ENCODE results near the gene OR52E2. TPM values are rescaled to one million over a fixed set of nuclear protein-coding genes. Genes with fewer than 3 reads are reported as not detected.

The OR52E2 gene
- total RNA-seq, 1 donor from 2014 or later: not detected

DNA sequence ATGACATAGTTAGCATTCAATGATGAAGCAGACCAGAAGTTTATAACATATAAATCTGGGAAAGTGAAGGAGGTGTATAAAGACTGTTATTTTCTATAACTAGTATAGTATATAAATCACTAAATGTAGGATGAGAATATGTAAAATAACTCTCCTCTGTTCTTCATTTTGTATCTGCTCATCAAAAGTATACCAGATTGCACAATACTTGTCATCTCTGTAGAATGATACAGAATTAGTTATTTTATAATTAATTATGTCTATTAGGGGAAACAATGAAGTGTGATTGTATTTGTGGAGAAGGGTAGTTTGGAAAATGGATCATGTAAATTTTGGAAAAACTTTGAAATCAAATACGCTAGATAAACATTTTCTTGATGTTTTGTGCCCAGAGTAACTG is 46.4 kb downstream of the OR52E2 start:
- DNase-seq: no peak
- H3K27ac ChIP-seq: no peak overlapping the region
- H3K9me3 ChIP-seq: no peaks in the 10 kb centered on the region
- intact Hi-C loops (cut with DNase I): no loop called here
- ATAC-seq: no peak
- no peaks in the 10 kb centered on the region for H3K36me3 ChIP-seq
- H3K27me3 ChIP-seq: no peaks in the 10 kb centered on the region
- no peaks in the 10 kb centered on the region for H3K4me1 ChIP-seq
- TF ChIP-seq, protein P1, sequence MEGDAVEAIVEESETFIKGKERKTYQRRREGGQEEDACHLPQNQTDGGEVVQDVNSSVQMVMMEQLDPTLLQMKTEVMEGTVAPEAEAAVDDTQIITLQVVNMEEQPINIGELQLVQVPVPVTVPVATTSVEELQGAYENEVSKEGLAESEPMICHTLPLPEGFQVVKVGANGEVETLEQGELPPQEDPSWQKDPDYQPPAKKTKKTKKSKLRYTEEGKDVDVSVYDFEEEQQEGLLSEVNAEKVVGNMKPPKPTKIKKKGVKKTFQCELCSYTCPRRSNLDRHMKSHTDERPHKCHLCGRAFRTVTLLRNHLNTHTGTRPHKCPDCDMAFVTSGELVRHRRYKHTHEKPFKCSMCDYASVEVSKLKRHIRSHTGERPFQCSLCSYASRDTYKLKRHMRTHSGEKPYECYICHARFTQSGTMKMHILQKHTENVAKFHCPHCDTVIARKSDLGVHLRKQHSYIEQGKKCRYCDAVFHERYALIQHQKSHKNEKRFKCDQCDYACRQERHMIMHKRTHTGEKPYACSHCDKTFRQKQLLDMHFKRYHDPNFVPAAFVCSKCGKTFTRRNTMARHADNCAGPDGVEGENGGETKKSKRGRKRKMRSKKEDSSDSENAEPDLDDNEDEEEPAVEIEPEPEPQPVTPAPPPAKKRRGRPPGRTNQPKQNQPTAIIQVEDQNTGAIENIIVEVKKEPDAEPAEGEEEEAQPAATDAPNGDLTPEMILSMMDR (IDR thresholded peaks at IDR 0.05): no peak
- no peak overlapping the region for H3K4me3 ChIP-seq

DNA sequence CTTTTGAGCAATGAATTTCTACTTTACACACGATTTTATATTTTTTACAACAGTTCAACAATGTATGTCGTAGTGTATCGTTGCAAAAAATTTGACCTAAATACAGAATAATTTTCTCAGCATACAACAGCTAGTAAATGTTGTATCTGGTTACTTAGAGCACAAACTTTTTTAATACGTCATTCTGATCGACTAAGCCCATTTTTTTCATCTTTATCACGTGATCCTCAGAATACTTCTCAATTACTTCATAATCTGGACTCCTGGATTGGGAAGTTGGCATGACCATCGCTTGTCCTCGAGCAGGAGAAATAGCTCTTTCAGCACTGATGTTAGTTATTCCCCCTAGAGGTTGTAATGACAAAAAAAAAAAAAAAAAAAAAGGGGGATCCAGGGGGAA is 48.2 kb downstream of the OR52E2 start:
- Histone ChIP-seq H3K4me1 (no peaks in the 10 kb centered on the region), H3K27ac (no peak overlapping the region), H3K36me3 (no peaks in the 10 kb centered on the region), H3K9me3 (no peaks in the 10 kb centered on the region), H3K4me3 (no peak overlapping the region), H3K27me3 (no peaks in the 10 kb centered on the region)
- DNase-seq (no peak), ATAC-seq (no peak)
- TF ChIP-seq, protein P1 (IDR thresholded peaks at IDR 0.05): no peak
- intact Hi-C loops (cut with DNase I): no loop called here

Other genes starting within 250 kb of the OR52E2 start
- not detected for gene OR51F2, start 238.3 kb downstream of the OR52E2 start, total RNA-seq
- gene OR51S1, start 210.4 kb downstream of the OR52E2 start, total RNA-seq: not detected
- gene OR51T1, start 177.7 kb downstream of the OR52E2 start, total RNA-seq: not detected
- gene OR51A7, start 155.8 kb downstream of the OR52E2 start, total RNA-seq: not detected
- gene OR51G2, start 140.3 kb downstream of the OR52E2 start, total RNA-seq: not detected
- not detected for gene OR51G1, start 135.3 kb downstream of the OR52E2 start, total RNA-seq
- gene OR51A4, start 112.0 kb downstream of the OR52E2 start, total RNA-seq: not detected
- gene OR51A2, start 103.9 kb downstream of the OR52E2 start, total RNA-seq: not detected
- gene OR51L1, start 64.8 kb downstream of the OR52E2 start, total RNA-seq: not detected
- gene OR52J3, start 13.1 kb downstream of the OR52E2 start, total RNA-seq: not detected
- not detected for gene OR52E1, start 9.9 kb upstream of the OR52E2 start, total RNA-seq
- gene OR52A5, start 78.7 kb upstream of the OR52E2 start, total RNA-seq: not detected
- not detected for gene OR52A1, start 95.1 kb upstream of the OR52E2 start, total RNA-seq
- not detected for gene OR51V1, start 141.1 kb upstream of the OR52E2 start, total RNA-seq
- 338 TPM for gene HBB, start 167.4 kb upstream of the OR52E2 start, total RNA-seq
- gene HBD, start 174.9 kb upstream of the OR52E2 start, total RNA-seq: not detected
- not detected for gene HBG1, start 190.2 kb upstream of the OR52E2 start, total RNA-seq
- gene HBG2, start 195.2 kb upstream of the OR52E2 start, total RNA-seq: 1.0 TPM
- gene HBE1, start 210.3 kb upstream of the OR52E2 start, total RNA-seq: not detected
- not detected for gene OR51B4, start 242.3 kb upstream of the OR52E2 start, total RNA-seq

Data from upper lobe of right lung (tissue), 1 donor.